Liver (tissue), 3 donors: Measurements from ENCODE around the gene ARAP1.

ENCODE experiments used
- CTCF ChIP-seq: fragments of 150-350 bp; IDR thresholded peaks from 2 replicates; pipeline ENCODE4 v1.5.1; 2017; ENCODE audit warnings: improper control_type of control experiment, low read depth, low read length; ENCODE audit not compliant: missing input control
- SP1 ChIP-seq: IDR thresholded peaks from 2 replicates; pipeline ENCODE4 v1.6.1; 2018; ENCODE audit warnings: antibody characterized with exemption, mild to moderate bottlenecking
- donor health status: healthy.
- donor health status: healthy.

- TF ChIP-seq CTCF (no peak), SP1 (no peak)
These were observed 70.7 kb downstream of the ARAP1 start for GRCh38 chr11:72681226-72682153.
